SHP77 (cell line): Measurements from ENCODE around the gene ZBTB17.
"Not testable (repeated sequence)": the region's sequence is repeated elsewhere in the genome, so short reads cannot be mapped to it uniquely, and the experiment has no call there.

Experiments
- DNase-seq, 2 experiments: peaks; one replicate each; lab custom pipeline; 2025; lab: John Stamatoyannopoulos, UW

The ZBTB17 gene

DNA sequence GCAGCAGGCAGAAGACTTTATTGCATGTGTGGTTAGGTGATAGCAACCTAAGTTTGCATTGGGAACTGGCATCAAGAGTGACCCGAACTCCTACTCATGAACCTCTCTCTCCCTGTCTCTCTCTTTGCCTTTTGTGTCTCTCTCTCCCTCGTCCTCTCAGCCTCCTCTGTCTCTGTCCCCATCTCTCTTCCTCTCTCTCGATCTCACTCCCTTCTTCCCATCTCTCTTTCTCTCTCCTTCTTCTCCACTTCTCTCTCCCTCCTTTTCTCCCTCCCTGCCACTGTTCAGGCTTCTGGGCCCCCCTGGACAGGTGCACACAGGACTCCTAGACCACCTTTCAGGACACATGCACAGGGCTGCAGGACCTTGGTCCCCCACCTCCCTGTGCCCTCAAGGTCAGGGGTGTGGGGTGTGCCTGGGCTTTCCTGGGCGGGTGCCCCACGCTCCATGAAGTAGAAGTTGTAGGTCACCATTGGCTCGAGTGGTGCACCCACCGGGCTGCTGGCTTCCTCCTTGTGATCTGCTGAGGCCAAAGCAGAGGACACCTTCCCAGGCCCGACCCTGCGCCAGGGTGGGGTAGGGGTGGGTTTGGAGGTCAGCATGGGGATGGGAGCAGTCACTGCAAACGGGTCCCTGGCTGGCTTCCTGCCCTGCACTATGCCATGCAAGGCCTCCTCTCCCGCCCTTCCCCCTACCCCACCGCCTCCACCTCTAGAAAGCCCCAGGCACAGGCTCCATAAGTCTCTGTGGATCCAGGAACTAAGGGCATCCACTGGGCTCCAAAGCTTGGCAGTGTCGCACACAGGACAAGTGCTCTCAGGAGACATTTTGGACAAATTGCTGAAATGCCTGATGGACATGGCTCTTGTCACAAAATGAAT, 13.2 kb upstream of the ZBTB17 start:
- no peak for DNase-seq

DNA sequence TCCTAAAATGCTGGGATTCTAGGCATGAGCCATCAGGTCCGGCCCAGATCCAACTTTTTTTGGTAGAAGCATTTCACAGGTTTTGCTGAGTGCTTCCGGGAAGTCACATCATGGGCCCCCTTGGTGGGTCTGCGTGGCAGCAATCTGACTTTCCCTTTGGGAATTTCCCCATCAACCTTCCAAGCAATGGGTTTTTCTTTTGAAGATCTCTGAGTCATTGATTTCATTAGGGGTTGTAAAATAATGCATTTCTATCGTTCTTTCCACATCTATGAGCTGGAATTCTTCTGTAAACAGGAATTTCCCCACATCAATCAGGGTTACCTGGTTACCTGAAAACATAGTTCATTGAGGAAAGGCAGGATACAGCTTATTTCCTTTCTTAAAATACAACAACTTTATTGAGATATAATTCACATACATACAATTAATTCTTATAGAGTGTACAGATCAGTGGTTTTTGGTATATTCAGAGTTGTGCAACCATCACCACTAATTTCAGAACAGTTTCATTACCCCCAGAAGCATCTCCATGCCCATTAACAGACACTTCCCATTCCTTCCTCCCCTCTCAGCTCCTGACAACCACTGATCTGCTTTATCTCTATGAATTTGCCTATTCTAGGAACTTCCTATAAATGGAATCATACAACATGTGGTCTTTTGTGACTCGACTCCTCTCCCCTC, 9.9 kb upstream of the ZBTB17 start:
- no peak for DNase-seq

DNA sequence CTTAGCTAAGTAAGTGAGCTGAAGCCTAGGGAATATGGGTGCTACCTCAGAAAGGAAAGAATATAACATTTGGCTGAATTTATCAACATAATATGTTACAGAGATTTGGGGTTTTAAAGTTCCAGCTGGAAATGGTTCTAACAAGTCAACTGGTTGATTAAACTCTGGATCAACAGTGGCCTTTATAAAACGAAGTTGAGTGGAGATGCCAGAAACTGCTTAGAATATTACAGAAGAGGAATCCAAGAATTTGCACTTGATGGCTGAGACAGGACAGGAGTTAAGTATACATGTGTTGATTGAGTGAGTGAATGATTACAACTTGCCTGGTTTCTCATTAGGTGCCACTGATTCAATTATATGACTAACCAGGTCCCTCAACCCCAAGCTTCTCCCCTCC, 7.4 kb upstream of the ZBTB17 start:
- no peak for DNase-seq

DNA sequence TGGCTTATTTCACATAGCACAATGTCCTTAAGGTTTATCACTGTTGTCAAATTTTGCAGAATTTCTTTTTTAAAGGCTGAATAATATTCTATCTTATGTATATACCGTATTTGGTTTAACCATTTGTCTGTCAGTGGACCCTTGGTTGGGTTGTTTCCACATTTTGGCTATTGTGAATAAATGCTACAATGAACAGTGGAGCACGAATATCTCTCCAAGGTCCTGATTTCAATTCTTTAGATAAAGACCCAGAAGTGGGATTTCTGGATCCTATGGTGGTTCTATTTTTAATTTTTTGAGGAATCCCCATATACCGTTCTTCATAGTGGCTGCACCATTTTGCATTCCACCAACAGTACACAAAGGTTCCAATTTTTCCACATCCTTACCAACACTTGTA, 5.8 kb upstream of the ZBTB17 start:
- no peak for DNase-seq

DNA sequence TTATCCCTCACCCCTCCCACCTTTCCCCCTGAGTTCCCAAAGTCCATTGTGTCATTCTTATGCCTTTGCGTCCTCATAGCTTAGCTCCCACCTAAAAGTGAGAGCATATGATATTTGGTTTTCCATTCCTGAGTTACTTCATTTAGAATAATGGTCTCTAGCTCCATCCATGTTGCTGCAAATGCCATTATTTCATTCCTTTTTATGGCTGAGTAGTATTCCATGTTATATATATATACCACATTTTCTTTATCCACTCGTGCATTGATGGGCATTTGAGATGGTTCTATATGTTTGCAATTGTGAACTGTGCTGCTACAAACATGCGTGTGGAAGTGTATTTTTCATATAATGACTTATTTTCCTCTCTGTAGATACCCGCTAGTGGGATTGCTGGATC, 2.0 kb upstream of the ZBTB17 start:
- not testable (repeated sequence) for DNase-seq

DNA sequence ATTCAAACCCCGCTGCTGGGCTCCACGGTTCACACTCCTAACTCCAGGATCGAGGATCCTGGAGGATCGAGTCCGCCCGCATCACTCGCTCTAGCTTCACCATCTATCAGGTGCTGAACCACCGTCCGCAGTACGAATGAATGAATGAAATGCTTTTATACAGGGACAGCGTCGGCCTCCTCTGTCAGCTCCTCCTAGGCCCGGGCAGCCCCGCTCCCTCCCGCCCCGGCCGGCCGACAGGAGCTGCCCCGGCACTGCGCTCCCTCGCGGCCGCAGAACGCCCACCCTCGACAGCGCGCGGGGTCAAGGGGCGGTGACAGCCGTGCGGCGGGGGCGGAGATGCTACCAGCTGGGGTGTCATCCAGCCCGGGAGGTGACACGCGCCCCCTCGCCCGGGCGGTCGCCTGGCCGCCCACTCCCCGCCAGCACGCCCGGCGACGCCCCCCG, 520 bp downstream of the ZBTB17 start:
- DNase-seq, result peak in 1 of 2 experiments; percentile 12

DNA sequence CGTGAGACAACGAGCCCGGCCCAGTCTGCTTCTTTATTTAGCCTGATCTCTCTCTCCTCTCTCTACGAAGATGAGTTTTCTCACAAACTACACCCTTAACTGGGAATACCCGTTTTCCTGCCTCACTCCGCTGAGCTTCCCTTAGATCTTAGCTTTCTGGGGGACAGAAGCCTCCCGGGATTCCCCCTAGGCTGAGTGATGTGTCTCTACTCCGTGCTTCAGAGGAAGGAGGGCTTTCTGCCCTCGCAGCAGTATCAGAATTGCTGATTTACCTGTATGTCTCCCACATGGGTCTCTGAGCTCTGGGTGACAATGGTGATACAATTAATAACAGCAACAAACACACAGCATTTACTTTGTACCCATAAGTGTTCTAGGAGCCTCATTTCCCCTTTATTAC, 1.0 kb downstream of the ZBTB17 start:
- no peak for DNase-seq

DNA sequence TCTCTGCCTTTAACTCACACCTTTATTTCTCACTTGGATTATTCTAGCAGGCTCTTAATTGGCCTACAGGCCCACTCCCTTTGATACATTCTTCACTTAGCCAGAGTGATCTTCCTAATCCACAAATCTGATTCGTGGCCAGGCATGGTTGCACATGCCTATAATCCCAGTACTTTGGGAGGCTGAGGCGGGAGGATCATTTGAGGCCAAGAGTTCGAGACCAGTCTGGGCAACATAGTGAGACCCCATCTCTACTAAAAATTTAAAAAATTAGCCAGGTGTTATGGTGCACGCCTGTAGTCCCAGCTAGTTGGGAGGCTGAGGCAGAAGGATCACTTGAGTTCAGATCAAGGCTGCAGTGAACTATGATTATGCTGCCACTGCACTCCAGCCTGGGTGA, 2.1 kb downstream of the ZBTB17 start:
- DNase-seq, result no peak

DNA sequence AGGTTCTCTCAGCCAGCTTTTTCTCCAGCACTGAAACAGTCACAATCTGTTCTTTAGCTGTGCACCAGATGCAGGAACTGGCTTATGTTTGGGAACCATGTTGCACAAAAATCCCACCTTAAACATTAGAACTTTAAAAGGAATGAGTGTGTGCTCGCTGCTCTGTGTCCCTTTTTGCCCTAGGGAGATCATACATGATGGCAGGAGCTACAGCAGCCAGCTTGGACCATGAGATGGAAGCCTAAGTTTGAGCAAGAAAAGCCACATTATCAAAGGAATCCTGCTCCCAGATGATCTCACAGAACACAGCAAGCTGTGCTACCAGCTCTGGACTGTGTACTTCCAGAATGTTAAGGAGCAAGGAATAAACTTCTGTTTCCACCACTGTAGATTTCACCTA, 3.5 kb downstream of the ZBTB17 start:
- no peak for DNase-seq

DNA sequence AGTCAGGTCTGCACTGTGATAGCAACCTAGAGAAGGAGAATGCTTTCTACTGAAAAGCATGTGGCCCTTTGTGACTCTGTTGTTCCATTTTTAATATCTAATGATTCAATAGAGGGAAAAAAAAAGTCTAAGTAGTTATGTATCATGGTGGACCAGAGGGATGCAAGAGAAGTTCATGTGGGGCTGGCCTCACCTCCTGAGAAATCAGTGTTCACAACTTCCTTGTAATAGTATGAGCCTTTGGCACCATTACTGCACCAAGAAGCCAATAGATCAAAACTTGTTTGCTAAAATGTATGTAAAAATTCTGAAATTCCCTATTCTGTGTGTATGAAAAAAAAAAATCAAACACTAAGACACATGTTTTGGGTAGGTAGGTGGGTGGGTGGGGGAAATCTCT, 5.0 kb downstream of the ZBTB17 start:
- no peak for DNase-seq

DNA sequence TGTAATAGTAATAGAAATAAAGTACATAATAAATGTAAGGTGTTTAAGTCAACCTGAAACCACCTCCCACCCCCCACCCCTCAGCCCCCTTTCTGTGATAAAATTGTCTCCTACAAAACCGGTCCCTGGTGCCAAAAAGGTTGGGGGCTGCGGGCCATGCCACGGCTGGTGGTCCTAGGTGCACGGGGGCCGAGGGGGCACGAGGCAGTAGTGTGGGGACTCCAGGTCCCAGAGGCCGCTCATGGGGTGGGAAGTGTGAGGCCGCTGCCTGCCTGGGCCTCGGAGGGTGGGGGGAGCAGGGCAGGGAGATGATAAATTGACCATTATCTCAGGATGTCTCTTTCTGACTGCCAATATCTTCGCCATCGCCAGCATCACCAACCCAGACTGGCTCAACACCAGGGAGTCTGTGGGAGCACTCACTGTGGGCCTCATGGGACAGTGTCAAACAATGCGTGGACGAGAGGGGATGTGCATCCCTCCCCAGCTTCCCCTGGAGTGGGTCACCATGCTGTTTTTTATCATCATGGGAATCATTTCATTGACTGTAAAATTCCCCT, 6.5 kb downstream of the ZBTB17 start:
- no peak for DNase-seq

DNA sequence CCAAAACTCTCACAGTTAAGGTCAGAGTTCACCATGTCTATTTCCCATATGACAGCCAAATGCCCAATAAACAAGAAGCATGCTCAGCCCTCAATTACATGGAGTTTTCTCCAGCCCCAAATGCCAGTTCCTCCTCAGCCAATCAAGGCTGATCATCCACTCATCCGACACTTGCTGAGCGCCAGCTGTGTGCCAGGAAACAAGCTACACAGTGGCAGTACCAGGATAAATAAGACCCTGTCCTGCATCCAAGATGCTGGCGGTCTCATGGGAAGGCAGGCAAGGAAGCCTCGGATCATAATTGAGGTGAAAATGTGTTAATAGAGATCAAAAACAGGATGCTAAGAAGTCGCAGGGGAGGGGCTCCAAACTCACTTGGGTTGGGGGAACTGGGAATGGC, 7.7 kb downstream of the ZBTB17 start:
- DNase-seq, result no peak

DNA sequence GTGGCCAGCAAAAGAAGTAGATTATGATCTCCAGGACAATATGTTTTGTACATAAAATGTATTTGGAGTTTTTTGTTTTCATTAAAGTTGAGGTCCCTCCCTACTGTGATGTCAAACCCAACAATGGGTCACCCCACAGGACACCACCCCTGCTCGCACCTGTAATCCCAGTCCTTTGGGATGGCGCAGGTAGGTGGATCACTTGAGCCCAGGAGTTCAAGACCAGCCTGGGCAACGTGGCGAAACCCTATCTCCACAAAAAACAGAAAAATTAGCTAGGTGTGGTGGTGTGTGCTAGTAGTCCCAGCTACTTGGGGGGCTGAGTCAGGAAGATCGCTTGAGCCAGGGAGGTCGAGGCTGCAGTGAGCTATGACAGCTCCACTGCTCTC, 9.0 kb downstream of the ZBTB17 start:
- no peak for DNase-seq

DNA sequence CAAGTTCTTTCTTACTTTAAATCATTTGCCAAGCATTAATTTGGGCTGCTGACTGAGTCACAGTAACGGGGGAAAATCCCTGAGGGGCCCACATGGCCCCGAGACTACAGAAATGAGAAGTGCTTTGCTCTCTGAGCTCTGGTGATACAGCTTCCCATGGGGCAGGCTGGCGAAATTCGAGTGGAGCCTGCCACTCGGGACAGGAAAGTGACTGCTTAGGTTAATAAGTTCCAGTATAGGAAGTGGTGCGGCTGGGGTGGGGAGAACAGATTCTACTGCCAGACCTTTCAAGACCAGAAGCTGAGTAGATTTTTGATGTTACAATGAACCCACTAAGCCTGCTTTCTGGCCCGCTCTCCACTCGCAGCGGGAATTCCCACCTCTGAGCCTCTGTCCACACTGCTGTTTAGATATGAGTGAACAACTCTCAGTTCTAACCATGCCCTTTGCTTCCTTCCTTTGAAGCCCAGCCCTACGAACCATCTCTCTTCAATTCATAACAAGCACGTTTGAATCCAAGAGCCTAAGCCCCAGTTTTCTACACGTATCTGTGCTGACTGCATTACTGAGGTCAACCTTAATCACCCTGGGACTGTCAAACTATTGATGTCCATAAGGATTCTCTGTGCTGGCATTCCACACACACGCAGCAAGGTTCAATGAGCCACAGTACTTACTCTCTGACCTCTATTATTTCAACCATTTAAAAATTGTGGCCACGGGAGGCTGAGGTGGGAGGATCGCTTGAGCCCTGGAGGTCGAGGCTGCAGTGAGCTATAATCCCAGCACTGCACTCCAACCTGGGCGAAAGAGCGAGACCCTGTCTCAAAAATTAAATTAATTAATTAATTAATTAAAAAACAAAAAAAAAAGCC, 9.6 kb downstream of the ZBTB17 start:
- no peak for DNase-seq

DNA sequence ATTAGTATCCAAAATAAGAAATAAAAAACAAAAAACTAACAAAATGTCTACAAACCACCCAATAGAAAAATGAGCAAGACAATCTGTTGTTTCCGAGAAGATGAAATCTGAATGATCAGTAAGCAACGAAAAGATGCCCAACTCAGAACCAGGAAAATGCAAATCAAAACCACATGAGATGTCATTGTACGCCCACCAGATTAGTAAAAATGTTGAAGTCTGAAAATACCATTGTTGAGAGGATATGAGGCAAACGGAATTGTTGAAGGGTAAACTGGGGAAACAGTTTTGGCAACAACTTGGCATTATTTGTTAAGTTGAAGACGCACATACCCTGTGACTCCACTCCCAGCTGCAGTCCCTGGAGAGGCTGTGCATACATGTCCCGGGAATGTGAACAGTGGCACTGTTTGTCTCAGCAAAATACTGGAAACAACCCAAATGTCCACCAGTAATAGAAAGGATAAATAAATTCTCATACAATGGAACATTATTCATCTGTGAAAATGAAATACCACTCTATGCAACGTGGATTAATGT, 10.6 kb downstream of the ZBTB17 start:
- no peak for DNase-seq

DNA sequence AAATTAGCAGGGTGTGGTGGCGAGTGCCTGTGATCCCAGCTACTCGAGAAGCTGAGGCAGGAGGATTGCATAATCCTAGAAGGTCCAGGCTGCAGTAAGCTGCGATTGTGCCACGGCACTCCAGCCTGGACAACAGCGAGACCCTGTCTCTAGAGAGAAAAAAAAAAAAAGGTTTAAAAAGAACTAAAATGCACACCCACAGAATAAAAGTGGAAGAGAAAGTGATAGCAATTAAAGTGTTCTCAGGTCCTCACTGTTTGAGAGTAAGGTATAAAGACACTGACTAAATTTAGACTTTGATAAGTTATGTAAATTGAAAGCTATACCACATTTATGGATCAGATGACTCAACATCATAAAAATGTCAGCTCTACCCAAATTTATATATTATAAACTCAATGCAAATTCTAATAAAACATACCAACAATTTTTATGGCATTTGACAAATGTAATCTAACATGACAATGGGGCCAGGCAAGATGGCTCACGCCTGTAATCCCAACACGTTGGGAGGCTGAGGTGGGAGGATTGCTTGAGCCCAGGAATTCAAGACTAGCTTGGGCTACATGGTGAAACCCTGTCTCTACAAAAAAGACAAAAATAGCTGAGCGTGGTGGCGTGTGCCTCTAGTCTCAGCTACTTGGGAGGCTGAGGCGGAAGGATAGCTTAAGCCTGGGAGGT, 11.8 kb downstream of the ZBTB17 start:
- no peak for DNase-seq

DNA sequence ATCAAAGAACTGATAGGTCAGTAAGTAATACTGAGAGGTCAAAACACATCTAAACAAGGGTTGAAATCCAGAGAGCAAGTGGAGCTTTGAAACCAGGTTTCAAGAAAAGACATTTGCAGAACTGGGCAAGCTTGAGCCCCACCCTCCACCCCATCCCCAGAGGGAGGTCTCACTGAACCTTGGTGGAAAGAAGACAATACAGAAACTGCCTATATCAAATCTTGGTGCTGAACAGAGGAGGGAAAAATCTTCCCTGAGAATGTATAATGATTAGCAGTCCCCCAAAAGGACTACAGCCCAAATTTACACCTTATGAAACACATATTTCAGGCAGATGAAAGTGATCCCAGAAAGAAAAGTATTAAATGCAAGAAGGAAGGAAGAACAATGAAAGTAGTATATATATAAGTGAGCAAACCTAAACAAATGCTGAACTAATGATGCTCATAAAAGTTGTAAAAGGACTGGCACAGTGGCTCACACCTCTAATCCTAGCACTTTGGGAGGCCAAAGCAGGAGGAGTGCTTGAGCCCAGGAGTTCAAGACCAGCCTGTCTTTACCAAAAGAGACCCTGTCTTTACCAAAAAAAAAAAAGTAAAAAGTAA, 12.4 kb downstream of the ZBTB17 start:
- no peak for DNase-seq

DNA sequence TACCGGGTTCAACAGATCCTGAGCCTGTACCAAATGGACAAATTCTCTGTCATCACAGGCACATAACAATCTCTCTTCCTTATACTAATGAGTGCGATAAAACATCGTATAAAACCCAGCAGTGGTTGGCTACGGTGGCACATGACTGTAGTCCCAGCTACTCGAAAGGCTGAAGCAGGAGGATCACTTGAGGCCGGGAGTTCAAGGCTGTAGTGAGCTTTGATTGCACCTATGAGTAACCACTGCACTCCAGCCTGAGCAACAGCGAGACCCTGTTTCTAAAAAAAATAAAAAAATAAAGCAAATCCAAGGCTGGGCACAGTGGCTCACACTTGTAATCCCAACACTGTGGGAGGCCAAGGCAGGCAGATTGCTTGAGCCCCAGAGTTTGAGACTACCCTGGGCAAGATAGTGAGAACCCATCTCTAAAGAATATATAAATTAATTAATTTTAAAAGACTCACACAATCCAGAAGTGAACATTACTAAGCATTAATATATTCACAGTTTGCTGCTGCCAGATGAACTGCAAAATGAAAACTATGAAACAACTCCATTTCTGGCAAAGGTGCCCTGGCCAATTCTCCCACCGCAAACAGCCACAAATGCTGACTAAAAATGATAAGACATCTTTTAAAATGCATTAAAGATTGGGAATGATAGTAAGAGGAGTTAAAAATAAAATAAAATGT, 13.1 kb downstream of the ZBTB17 start:
- no peak for DNase-seq

DNA sequence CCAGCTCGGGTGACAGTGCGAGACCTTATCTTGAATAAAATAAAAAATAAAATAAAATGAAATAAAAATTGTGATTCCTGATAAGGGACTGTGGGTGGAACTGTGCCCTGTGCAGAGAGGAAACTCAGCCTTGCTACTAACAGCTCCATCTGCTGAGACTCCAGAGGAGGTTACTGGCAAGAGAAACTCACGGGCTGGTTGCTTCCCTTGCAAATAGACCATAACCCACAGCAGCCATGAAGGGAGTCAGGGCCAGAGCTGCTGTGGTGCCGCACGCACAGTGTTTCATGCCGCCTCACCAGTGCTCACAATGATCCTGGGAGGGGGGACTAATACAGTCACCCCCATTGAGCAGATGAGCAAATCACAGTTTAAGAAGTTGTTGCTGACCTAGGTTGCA, 13.7 kb downstream of the ZBTB17 start:
- no peak for DNase-seq

DNA sequence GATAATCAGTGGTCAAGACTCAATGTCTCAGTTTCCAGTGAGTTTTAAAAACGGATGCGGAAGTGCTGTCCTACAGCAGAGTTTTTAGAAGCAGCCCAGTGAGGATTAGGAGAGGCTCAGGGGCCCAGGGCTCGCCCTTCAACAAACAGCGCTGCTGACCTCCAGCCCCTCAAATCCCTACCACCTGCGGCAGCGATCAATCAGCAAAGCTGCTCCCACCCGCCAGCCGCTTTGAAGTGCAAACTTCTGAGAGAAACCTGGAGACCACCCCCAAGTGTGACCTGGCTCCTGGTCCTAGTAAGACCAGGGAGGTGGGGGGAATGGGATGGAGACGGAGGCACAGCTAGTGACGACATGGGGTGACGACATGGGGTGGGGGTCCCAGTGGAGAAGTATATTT, 14.4 kb downstream of the ZBTB17 start:
- DNase-seq, result no peak
